HepG2 (cell line): ENCODE measurements around the gene GSPT1. TPM values are rescaled to one million over a fixed set of nuclear protein-coding genes. Genes with fewer than 3 reads are reported as not detected.

Experiments
- ATAC-seq: fragments of 200-7000 bp; cut with Tn5 transposase; 3 replicates; pipeline ENCODE4 v1.9.1; 2020; ENCODE audit warnings: mild to moderate bottlenecking, moderate library complexity
- BruUV-seq: library from RNA; stranded (reverse); fragments of 400-500 nt; replicated peaks from 2 replicates; lab custom pipeline; 2021; lab: Mats Ljungman, UMichigan
- CTCF ChIA-PET: fragments of 300-600 bp; formaldehyde crosslinking; extraction: SDS; loops from one replicate; lab custom pipeline; 2021; ENCODE audit warnings: low total read pairs, inconsistent platforms, low intra/inter-chr PET ratio; lab: Yijun Ruan, JAX
- POLR2A ChIA-PET: fragments of 350-600 bp; sonication (Branson Sonifier 250); formaldehyde crosslinking; loops from one replicate; lab custom pipeline; 2020; ENCODE audit warnings: antibody characterized with exemption, inconsistent platforms; lab: Yijun Ruan, JAX
- DNase-seq: peaks from one replicate; pipeline ENCODE4 v3.0.0-alpha.2; 2015; ENCODE audit warnings: low spot score
- FAIRE-seq: peaks from 3 replicates; lab custom pipeline; 2011; peaks lifted over from hg19 to GRCh38; lab: Jason Lieb, UNC
- H2AFZ ChIP-seq: one replicate; pipeline ENCODE4 v1.6.1; 2011; ENCODE audit warnings: low read length, inconsistent platforms
- H3K27ac ChIP-seq: fragments of 300-600 bp; 3 replicates; pipeline ENCODE4 v1.8.0; 2011; ENCODE audit warnings: mixed run types, mild to moderate bottlenecking, mixed read lengths, low read length, inconsistent platforms; ENCODE audit not compliant: insufficient read depth; ENCODE audit errors: extremely low read length
- H3K27me3 ChIP-seq, 2 experiments: fragments of 200-600 bp in 1 of 2; 2 replicates in 1 of 2; 3 replicates in 1 of 2; pipeline versions ENCODE4 v1.6.0 to v1.8.0; 2011; ENCODE audit warnings: low read length in 2 of 2, mild to moderate bottlenecking in 2 of 2, moderate library complexity in 2 of 2, inconsistent platforms in 1 of 2; ENCODE audit not compliant: insufficient read depth in 2 of 2, control insufficient read depth in 1 of 2
- H3K36me3 ChIP-seq, 2 experiments: fragments of 200-600 bp in 1 of 2; replicated peaks in 1 of 2; 2 replicates in 1 of 2; 3 replicates in 1 of 2; pipeline versions ENCODE4 v1.5.1 to v1.8.0; 2011; ENCODE audit warnings: low read length in 2 of 2, inconsistent platforms in 1 of 2; ENCODE audit not compliant: insufficient read depth in 2 of 2, control insufficient read depth in 1 of 2
- H3K4me1 ChIP-seq: 2 replicates; pipeline ENCODE4 v1.5.1; 2012; ENCODE audit warnings: low read length, inconsistent platforms; ENCODE audit not compliant: insufficient read depth
- H3K4me2 ChIP-seq: 2 replicates; pipeline ENCODE4 v1.6.0; 2011; ENCODE audit warnings: low read depth, low read length, inconsistent platforms
- H3K4me3 ChIP-seq, 3 experiments: fragments of 200-600 bp in 1 of 3; sonication (generic), shearing (Covaris generic) in 1 of 3; replicated peaks in 1 of 3; 2 replicates each; pipeline ENCODE4 v1.5.1; 2011 to 2016; ENCODE audit warnings: low read length in 3 of 3, inconsistent platforms in 2 of 3, low read depth in 2 of 3, mild to moderate bottlenecking in 2 of 3, control low read depth in 1 of 3, mixed read lengths in 1 of 3; ENCODE audit not compliant: insufficient read depth in 1 of 3
- H3K79me2 ChIP-seq: one replicate; pipeline ENCODE4 v1.6.1; 2011; ENCODE audit warnings: low read length, inconsistent platforms; ENCODE audit not compliant: insufficient read depth
- H3K9ac ChIP-seq: 2 replicates; pipeline ENCODE4 v1.6.0; 2011; ENCODE audit warnings: mild to moderate bottlenecking, low read depth, low read length, inconsistent platforms; ENCODE audit not compliant: insufficient read depth
- H3K9me3 ChIP-seq: 2 replicates; pipeline ENCODE4 v1.5.1; 2012; ENCODE audit warnings: mild to moderate bottlenecking, low read length
- H4K20me1 ChIP-seq: 2 replicates; pipeline ENCODE4 v1.6.0; 2011; ENCODE audit warnings: inconsistent platforms, mild to moderate bottlenecking, low read length, moderate library complexity; ENCODE audit not compliant: insufficient read depth
- GLI4 ChIP-seq: sonication (generic); formaldehyde crosslinking; IDR thresholded peaks from 2 replicates; pipeline ENCODE4 v1.5.1; 2020; ENCODE audit warnings: missing genetic modification reagents, mild to moderate bottlenecking, moderate library complexity, borderline replicate concordance
- MNT ChIP-seq: fragments of 450-650 bp; IDR thresholded peaks from 2 replicates; pipeline ENCODE4 v1.6.1; 2016
- NKX3-1 ChIP-seq: sonication (generic); formaldehyde crosslinking; IDR thresholded peaks from 2 replicates; pipeline ENCODE4 v1.5.0; 2020; ENCODE audit warnings: missing genetic modification reagents
- POLR2AphosphoS2 ChIP-seq: IDR thresholded peaks from 2 replicates; pipeline ENCODE4 v1.6.1; 2011; ENCODE audit warnings: low read depth, low read length, improper control_type of control experiment
- PRDM4 ChIP-seq: sonication (generic); formaldehyde crosslinking; IDR thresholded peaks from 2 replicates; pipeline ENCODE4 v1.9.0; 2021; ENCODE audit warnings: missing genetic modification reagents, borderline replicate concordance
- SP140L ChIP-seq: sonication (generic); formaldehyde crosslinking; IDR thresholded peaks from 2 replicates; pipeline ENCODE4 v1.4.0; 2020; ENCODE audit warnings: missing genetic modification reagents, borderline replicate concordance
- ZBTB37 ChIP-seq: sonication (generic); formaldehyde crosslinking; IDR thresholded peaks from 2 replicates; pipeline ENCODE4 v1.4.0; 2020; ENCODE audit warnings: mild to moderate bottlenecking, missing genetic modification reagents
- ZBTB7B ChIP-seq: sonication (generic); formaldehyde crosslinking; IDR thresholded peaks from 2 replicates; pipeline ENCODE4 v1.4.0; 2020; ENCODE audit warnings: missing genetic modification reagents
- ZMAT5 ChIP-seq: sonication (generic); formaldehyde crosslinking; IDR thresholded peaks from 2 replicates; pipeline ENCODE4 v1.5.0; 2020; ENCODE audit warnings: mild to moderate bottlenecking, low read depth, missing genetic modification reagents, borderline replicate concordance
- ZNF235 ChIP-seq: sonication (generic); formaldehyde crosslinking; IDR thresholded peaks from 2 replicates; pipeline ENCODE4 v1.8.1; 2023; ENCODE audit warnings: mild to moderate bottlenecking, missing genetic modification reagents, borderline replicate concordance
- ZNF431 ChIP-seq: sonication (generic); formaldehyde crosslinking; IDR thresholded peaks from 2 replicates; pipeline ENCODE4 v1.9.0; 2022; ENCODE audit warnings: missing genetic modification reagents, low read depth, mild to moderate bottlenecking, borderline replicate concordance
- ZNF562 ChIP-seq: sonication (generic); formaldehyde crosslinking; IDR thresholded peaks from 2 replicates; pipeline ENCODE4 v1.8.0; 2022; ENCODE audit warnings: missing genetic modification reagents, borderline replicate concordance
- ZNF619 ChIP-seq: sonication (generic); formaldehyde crosslinking; IDR thresholded peaks from 2 replicates; pipeline ENCODE4 v1.4.0; 2020; ENCODE audit warnings: mild to moderate bottlenecking, missing genetic modification reagents
- ZNF678 ChIP-seq: sonication (generic); formaldehyde crosslinking; IDR thresholded peaks from 2 replicates; pipeline ENCODE4 v1.4.0; 2020; ENCODE audit warnings: mild to moderate bottlenecking, missing genetic modification reagents
- ZNF768 ChIP-seq: sonication (generic); formaldehyde crosslinking; IDR thresholded peaks from 2 replicates; pipeline ENCODE4 v1.4.0; 2020; ENCODE audit warnings: missing genetic modification reagents
- WGBS: methylation state at CpG from one replicate; pipeline ENCODE4 v1.1.6; 2017; ENCODE audit warnings: low lambda C conversion rate; 5-methylcytosine and 5-hydroxymethylcytosine counted together
- in situ Hi-C: cut with HindIII; loops from 2 replicates; pipeline ENCODE4 v1.10.0; 2017; ENCODE audit warnings: low pct_unique_long_range_greater_than_20kb; ENCODE audit not compliant: extremely low pct_ligation_motif_present
- intact Hi-C: fragments of 100-400 bp; cut with micrococcal nuclease; formaldehyde crosslinking; loops from one replicate; pipeline ENCODE4 v1.10.0; 2022; ENCODE audit not compliant: unreplicated experiment
- polyA plus RNA-seq, 8 experiments: library from polyadenylated mRNA; depleted of rRNA in 3 of 8; stranded (reverse) in 7 of 8; unstranded in 1 of 8; fragments of >200 nt; fragmentation: Illumina TruSeq in 4 of 8; extraction: Trizol in 4 of 8; gene quantifications; 2 replicates each; pipeline versions ENCODE4 v1.2.1 to v1.2.3, GENCODE V29; 2011 to 2016; ENCODE audit warnings: low read depth in 4 of 8, missing spikeins in 1 of 8, mixed read lengths in 1 of 8; ENCODE audit not compliant: insufficient read depth in 1 of 8
- total RNA-seq, 5 experiments: library from RNA; depleted of rRNA; stranded (reverse); fragments of >200 nt; fragmentation: Illumina TruSeq; extraction: Trizol; gene quantifications; 2 replicates each; pipeline ENCODE4 v1.2.3, GENCODE V29; 2016; ENCODE audit warnings: low read depth in 1 of 5
- TF ChIP-seq, protein P1 (sequence below): sonication (generic); formaldehyde crosslinking; IDR thresholded peaks from 2 replicates; pipeline ENCODE4 v1.4.0; 2020; ENCODE audit warnings: missing genetic modification reagents, borderline replicate concordance

GSPT1 gene
- total and polyA plus RNA-seq, 2 of the 13 experiments (the other 11 are each of a cell fraction or from before 2014, with no cell fraction given): 120 to 316 TPM

GRCh38 chr16:11819798-11820197, 96.0 kb downstream of the GSPT1 start:
- in situ Hi-C loops (loop anchor here (10.0 kb wide), 1 partner anchor 285 kb away; no protein-coding TSS in a partner anchor), intact Hi-C loops (no loop called here)
- ChIA-PET POLR2A (interaction anchor here (1.1 to 6.5 kb wide), 2 partner anchors 22 to 77 kb away, joined by 4 to 65 read pairs; partner anchors contain the start of genes TXNDC11 and ZC3H7A), CTCF (no interaction called here)
- H3K36me3 ChIP-seq: no peaks in the 10 kb centered on the region
- H3K4me2 ChIP-seq: no peak overlapping the region
- H3K79me2 ChIP-seq: no peaks in the 10 kb centered on the region
- TF ChIP-seq ZNF619 (CRISPR knock-in tag): no peak
- no peak for TF ChIP-seq ZMAT5 (CRISPR knock-in tag)
- no peak for TF ChIP-seq ZNF562
- no peak for TF ChIP-seq POLR2AphosphoS2
- TF ChIP-seq PRDM4: no peak
- no peak for TF ChIP-seq ZBTB37 (CRISPR knock-in tag)
- no peak for TF ChIP-seq NKX3-1 (CRISPR knock-in tag)
- no peak for TF ChIP-seq ZNF678 (CRISPR knock-in tag)
- TF ChIP-seq, protein P1, sequence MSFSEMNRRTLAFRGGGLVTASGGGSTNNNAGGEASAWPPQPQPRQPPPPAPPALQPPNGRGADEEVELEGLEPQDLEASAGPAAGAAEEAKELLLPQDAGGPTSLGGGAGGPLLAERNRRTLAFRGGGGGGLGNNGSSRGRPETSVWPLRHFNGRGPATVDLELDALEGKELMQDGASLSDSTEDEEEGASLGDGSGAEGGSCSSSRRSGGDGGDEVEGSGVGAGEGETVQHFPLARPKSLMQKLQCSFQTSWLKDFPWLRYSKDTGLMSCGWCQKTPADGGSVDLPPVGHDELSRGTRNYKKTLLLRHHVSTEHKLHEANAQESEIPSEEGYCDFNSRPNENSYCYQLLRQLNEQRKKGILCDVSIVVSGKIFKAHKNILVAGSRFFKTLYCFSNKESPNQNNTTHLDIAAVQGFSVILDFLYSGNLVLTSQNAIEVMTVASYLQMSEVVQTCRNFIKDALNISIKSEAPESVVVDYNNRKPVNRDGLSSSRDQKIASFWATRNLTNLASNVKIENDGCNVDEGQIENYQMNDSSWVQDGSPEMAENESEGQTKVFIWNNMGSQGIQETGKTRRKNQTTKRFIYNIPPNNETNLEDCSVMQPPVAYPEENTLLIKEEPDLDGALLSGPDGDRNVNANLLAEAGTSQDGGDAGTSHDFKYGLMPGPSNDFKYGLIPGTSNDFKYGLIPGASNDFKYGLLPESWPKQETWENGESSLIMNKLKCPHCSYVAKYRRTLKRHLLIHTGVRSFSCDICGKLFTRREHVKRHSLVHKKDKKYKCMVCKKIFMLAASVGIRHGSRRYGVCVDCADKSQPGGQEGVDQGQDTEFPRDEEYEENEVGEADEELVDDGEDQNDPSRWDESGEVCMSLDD (CRISPR knock-in tag): no peak
- TF ChIP-seq ZNF235 (CRISPR knock-in tag): no peak
- TF ChIP-seq GLI4 (CRISPR knock-in tag): no peak
- no peak for TF ChIP-seq ZNF431
- TF ChIP-seq ZBTB7B: no peak
- TF ChIP-seq SP140L (CRISPR knock-in tag): no peak
- TF ChIP-seq MNT: no peak
- TF ChIP-seq ZNF768: no peak
- no peaks in the 10 kb centered on the region for H4K20me1 ChIP-seq
- H3K27ac ChIP-seq: no peak overlapping the region
- no TSS peak for BruUV-seq
- no peak overlapping the region for H3K4me3 ChIP-seq
- no peak for ATAC-seq
- no peak overlapping the region for H2AFZ ChIP-seq
- 46% methylated on average over 10 of the region's 10 CpGs for WGBS
- H3K9ac ChIP-seq: no peak overlapping the region
- FAIRE-seq: no peak
- H3K9me3 ChIP-seq: no peaks in the 10 kb centered on the region
- H3K4me1 ChIP-seq: peaks cover 43% of the 10 kb centered on the region
- H3K27me3 ChIP-seq: 0 out of 5 replicates have a peak, but pooled peaks cover 0 to 5% of the 10 kb centered on the region in 2 experiments
- no peak for DNase-seq
